Measurements from ENCODE around the gene APBB2.

Gene APBB2

GRCh38 chr4:40848940-40849339 lies 365.4 kb downstream of the APBB2 start:
- Histone ChIP-seq H3K9me3 (no peaks in the 10 kb centered on the region), H3K36me3 (no peaks in the 10 kb centered on the region), H3K4me3 (ENCODE audit: low read depth in 1 of 2, low read length in 1 of 2) (no peak overlapping the region), H3K4me1 (ENCODE audit: control insufficient read depth in 1 of 2, insufficient read depth in 1 of 2, low read depth in 1 of 2, low read length in 1 of 2) (no peaks in the 10 kb centered on the region), H3K27ac (no peak overlapping the region), H3K27me3 (no peaks in the 10 kb centered on the region)
- TF ChIP-seq CTCF (IDR thresholded peaks at IDR 0.05): no peak

GRCh38 chr4:40848251-40848650 lies 366.1 kb downstream of the APBB2 start:
- Histone ChIP-seq H3K4me3 (ENCODE audit: low read depth in 1 of 2, low read length in 1 of 2) (no peak overlapping the region), H3K36me3 (no peaks in the 10 kb centered on the region), H3K27me3 (no peaks in the 10 kb centered on the region), H3K27ac (no peak overlapping the region), H3K9me3 (no peaks in the 10 kb centered on the region), H3K4me1 (ENCODE audit: control insufficient read depth in 1 of 2, insufficient read depth in 1 of 2, low read depth in 1 of 2, low read length in 1 of 2) (no peaks in the 10 kb centered on the region)
- TF ChIP-seq CTCF (IDR thresholded peaks at IDR 0.05): no peak

DNA sequence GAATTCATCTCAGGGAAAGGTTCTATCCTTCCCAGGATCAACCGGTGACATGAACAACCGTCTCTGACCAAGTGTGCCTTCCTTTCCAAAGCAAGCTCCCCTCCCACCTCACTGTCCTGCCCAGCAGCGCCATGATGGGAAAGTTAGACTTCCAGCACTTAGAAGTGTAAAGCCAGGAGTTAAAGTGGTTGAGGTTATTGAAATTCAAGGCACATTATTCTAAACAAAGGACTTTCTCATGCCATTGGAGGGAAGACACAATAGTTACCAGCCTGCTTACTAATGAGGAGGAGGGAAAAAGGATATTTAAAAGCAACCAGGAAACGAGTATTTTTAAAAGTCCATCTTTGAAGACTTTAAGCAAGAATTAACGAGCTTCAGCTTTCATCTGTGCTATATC lies 367.8 kb downstream of the APBB2 start:
- no peaks in the 10 kb centered on the region for H3K27me3 ChIP-seq

GRCh38 chr4:40845154-40845835 lies 369.0 kb downstream of the APBB2 start:
- Histone ChIP-seq H3K36me3 (no peaks in the 10 kb centered on the region), H3K4me1 (ENCODE audit: control insufficient read depth in 1 of 2, insufficient read depth in 1 of 2, low read depth in 1 of 2, low read length in 1 of 2) (peaks cover 6 to 7% of the 10 kb centered on the region in 2 experiments), H3K9me3 (no peaks in the 10 kb centered on the region), H3K27me3 (no peaks in the 10 kb centered on the region), H3K27ac (no peak overlapping the region), H3K4me3 (ENCODE audit: low read depth in 1 of 2, low read length in 1 of 2) (no peak overlapping the region)
- no peak for TF ChIP-seq CTCF (IDR thresholded peaks at IDR 0.05)

More for the DNA sequence above, 367.8 kb downstream of the APBB2 start:
- Histone ChIP-seq H3K9me3 (no peaks in the 10 kb centered on the region), H3K4me1 (ENCODE audit: control insufficient read depth in 1 of 2, insufficient read depth in 1 of 2, low read depth in 1 of 2, low read length in 1 of 2) (no peaks in the 10 kb centered on the region), H3K4me3 (ENCODE audit: low read depth in 1 of 2, low read length in 1 of 2) (no peak overlapping the region), H3K36me3 (no peaks in the 10 kb centered on the region), H3K27ac (no peak overlapping the region)
- no peak for TF ChIP-seq CTCF (IDR thresholded peaks at IDR 0.05)

DNA sequence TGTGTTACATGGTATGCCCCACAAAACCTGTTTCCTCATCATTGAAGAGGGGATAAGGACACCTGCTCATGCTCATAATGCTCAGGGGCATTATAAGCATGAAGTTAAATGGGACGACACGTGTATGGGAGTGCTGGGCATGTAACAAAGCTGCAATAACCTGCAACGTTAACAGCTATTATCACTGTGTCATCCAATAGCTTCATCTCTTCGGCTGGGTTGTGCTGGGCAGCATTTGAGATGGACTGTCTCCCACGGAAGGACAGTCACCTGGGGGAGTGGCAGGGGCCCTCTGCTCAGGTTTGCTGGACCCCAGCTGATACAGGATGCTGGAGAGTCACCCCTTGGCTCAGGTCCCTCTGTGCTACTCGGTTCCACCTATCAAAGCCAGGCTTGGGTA lies 370.1 kb downstream of the APBB2 start:
- TF ChIP-seq CTCF (IDR thresholded peaks at IDR 0.05): no peak
- Histone ChIP-seq H3K36me3 (no peaks in the 10 kb centered on the region), H3K27ac (no peak overlapping the region), H3K27me3 (no peaks in the 10 kb centered on the region), H3K9me3 (no peaks in the 10 kb centered on the region), H3K4me1 (ENCODE audit: control insufficient read depth in 1 of 2, insufficient read depth in 1 of 2, low read depth in 1 of 2, low read length in 1 of 2) (peaks cover 6 to 7% of the 10 kb centered on the region in 2 experiments), H3K4me3 (ENCODE audit: low read depth in 1 of 2, low read length in 1 of 2) (no peak overlapping the region)

Data from neutrophil (primary cell).